Endothelial cell of hepatic sinusoid (primary cell): ENCODE results near the gene OR2V2.
"Not testable (repeated sequence)": the region's sequence is repeated elsewhere in the genome, so short reads cannot be mapped to it uniquely, and the experiment has no call there.

Experiments
- in situ Hi-C: cut with HindIII; loops from 2 replicates; pipeline ENCODE4 v1.10.0; 2017; ENCODE audit warnings: low sequenced_read_pairs

OR2V2 gene

GRCh38 chr5:181142054-181142453, 5.3 kb upstream of the OR2V2 start:
- in situ Hi-C loops = no loop called here

- in situ Hi-C loops = no loop called here
Observed at GRCh38 chr5:181145133-181145532, 2.3 kb upstream of the OR2V2 start.

GRCh38 chr5:181149355-181149754, 2.0 kb downstream of the OR2V2 start:
- in situ Hi-C loops = no loop called here

- in situ Hi-C loops = no loop called here
Observed at GRCh38 chr5:181149806-181150733, 2.7 kb downstream of the OR2V2 start.

GRCh38 chr5:181151146-181151545, 3.8 kb downstream of the OR2V2 start:
- in situ Hi-C loops = no loop called here

DNA sequence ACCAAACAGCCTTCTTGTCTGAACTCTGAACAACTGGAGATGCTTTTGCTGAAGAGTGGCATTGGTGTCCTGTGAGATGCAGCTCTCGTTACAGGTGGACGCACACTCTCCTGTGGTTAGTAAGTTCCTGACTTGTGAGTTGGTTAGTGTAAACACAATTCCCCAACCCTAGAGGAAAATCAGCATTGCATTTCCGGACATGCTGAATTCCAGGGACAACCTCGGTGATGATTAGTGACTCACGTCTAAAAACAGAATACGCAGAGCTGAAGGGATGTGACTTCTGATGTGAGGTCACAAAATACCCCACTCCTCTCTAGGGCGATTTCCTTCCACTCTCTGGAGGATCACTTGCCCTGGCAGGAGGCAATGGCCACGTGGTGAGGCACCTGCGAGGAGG, 5.0 kb downstream of the OR2V2 start:
- in situ Hi-C loops = no loop called here

GRCh38 chr5:181153814-181154213, 6.4 kb downstream of the OR2V2 start:
- in situ Hi-C loops = no loop called here

DNA sequence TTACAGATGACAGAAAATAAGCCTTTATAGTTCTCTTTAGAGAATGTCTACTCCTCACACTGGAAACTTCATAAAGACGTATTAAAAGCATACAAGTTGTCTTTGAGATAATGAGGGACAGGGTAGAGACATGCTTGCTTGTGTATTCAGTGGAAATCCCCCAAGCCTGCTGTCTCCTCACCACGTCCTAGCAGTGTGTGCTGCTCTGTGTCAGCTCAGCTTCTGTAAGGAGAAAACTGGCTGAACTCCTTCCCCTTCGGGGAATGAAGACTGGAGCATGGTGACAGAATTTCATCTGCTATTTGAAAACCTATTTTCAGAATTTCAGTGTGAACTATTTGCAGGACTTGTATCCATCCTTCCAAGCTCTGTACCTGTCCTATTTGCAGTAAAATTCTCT, 9.4 kb downstream of the OR2V2 start:
- in situ Hi-C loops = no loop called here

DNA sequence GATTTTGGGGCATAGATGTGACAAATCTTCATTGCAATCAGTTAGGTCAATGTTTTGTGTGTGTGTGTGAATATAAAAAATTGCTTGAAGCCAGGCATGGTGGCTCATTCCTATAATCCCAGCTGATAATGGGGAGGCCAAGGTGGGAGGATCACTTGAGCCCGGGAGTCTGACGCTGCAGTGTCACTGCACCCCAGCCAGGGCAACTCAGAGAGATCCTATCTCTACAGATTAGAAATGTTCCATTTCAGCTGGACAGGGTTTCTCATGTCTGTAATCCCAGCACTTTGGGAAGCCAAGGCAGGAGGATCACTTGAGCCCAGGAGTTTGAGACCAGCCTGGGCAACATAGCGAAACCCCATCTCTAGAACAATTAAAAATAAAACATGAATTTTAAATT, 11.5 kb downstream of the OR2V2 start:
- in situ Hi-C loops = no loop called here

DNA sequence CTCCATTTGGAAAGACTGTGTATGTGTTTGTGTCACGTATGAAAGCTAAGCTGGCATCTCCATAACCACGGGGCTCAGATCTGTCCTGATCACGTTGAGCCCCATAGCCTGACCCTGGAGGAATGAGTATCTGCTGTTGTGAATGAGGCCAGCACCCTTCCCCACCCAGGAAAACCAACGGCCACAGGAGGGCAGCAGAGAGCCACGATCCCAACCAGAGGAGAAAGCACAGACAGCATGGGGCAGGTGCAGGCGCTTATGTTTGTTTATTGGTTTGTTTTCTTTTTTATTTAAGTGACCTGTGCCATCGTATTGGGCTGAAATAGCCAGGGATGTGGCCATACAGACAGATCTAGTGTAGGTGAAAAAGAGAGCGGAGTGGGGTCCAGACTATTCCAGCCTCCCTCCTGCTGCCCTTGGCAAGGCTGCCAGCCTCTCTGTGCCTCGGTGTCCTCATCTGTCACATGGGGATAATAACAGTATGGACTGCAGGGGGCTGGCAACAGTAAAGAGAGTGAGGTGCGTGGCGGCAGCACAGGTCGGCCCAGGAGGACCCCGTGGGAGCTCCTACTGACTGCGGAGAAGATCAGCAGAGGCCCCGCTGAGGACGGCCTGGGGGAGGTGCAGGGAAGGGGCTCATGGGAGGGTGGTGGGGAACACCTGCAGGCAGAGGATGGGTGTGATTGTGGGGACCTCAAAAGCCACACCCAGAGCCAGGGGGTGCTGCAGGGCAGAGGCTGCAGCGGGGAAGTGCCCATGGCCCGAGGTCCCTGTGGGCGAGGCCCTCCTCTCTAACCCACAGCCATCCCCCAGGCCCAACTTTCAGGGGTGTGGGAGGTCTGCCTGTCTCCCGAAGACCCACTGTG, 12.1 kb downstream of the OR2V2 start:
- in situ Hi-C loops = no loop called here

DNA sequence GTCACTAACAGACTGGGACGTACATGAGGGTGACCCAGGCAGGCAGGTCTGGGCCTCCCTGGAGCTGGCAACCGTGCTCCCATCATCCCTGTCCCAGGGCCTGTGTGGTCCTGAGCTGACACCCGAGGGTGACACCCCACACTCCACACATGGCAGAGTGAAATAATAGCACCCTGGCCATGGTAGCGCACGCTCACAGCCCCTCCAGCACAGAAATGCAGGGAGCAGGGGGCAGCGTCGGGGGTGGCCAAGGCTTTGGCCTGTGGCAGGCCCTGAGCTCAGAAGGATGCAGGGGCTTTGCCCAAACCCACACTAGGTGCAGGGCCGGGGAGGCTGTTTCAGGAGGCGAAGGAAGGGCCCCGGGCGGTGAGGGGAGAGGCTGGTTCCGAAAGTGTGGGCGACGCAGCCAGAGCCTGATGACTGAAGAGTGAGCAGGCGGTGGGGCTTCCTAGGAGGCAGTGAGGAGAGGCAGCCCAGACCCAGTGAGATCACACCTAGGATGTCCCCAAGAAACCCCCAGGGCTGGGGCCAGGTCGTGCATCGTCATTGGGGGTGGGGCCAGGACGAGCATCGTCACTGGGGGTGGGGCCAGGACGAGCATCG, 12.9 kb downstream of the OR2V2 start:
- in situ Hi-C loops = no loop called here

- in situ Hi-C loops = not testable (repeated sequence)
Observed at GRCh38 chr5:181160755-181161533, 13.6 kb downstream of the OR2V2 start.

- in situ Hi-C loops = no loop called here
Observed at GRCh38 chr5:181161534-181162175, 14.3 kb downstream of the OR2V2 start.

DNA sequence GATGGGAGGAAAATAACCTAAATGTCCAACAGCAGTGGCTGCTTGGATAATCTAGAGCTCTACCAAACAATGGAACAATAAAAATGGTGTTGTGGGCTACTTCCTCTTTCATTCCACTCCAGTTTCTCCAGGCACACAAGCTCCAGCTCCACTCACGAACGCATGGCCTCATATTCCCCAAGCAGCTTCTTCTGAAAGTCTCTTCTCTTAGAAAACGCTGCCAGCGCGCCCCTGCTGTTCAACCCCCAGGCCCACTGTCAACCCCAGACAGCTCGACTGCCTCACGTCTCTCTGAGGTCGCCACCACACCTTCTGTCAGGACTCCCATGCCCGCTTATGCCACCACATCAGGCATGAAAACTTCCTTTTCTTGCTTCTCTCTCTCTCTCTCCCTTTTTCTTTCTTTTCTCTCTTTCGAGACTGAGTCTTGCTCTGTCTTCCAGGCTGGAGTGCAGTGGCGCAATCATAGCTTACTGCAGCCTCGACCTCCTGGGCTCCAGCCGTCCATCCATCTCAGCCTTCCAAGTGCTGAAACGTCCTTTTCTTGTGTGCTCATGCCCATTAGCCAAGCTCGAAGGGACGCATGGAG, 16.2 kb downstream of the OR2V2 start:
- in situ Hi-C loops = no loop called here

DNA sequence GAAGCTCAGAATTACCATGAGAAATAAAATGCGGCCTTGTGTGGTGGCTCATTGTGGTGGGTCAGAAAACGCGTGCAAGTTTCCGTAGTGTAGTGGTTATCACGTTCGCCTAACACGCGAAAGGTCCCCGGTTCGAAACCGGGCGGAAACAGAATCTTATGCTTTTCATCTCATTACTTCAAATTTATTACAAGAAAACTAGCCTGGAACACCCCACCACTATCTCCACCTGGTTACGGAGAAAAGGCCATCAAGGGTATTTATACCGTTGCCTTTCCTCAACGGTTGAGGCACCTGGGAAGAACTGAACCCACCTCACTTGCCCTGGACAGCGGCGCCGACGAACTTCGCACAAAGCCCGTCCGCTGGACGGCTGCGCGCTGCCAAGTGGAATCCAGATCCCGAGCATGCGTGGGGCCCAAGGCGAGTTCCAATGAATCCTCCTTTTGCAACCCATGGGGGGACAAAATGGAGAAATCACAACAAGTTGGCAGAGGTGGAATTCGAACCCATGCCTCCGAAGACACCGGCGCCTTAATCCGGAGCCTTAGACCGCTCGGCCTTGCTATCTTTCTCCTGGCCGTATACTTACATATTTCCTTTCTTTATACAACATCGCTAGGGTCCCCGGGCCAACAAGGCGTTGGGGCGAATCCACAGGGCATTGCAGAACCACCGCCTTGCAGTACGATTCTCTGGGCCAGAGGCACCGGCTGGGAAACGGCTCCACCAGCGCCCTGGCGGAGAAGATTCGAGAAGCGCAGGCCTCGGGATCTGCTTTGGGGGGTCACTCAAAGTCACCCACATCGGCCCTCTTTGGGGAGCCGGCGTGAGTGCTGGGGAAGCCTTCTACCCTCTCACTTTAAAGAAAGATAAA, 16.9 kb downstream of the OR2V2 start:
- in situ Hi-C loops = no loop called here

DNA sequence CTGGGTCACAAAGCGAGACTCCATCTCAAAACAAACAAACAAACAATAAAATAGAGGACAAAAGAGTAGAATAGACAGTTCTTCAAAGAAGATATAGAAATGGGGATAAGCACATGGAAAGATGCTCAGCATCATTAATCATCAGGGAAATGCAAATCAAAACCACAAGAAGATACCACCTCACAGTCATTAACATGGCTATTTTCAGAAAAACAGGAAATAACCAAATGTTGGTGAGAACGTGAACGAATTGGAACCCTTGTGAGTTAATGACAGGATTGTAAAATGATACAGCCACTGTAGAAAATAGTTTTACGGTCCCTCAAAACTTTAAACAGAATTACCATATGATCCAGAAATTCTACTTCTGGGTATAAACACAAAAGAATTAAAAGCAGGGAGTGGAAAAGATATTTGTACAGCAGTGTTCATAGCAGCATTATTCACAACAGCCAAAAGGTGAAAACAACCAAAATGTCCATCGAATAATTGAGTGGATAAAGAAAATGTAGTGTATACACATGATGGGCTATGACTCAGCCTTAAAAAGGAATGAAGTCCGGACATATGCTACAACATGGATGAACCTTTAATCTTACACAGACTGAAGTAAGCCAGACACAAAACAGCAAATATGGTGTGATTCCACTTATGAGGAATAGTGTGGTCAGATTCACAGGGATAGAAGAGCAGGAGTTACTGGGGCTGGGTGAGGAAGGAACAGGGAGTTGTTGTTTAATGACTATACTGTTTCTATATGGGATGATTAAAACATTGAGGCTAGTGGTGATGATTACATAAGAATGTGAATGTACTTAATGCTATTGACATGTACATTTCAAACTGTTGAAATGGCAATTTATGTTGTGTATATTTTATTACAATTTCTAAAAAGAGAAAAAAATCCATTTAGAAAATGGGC, 19.7 kb downstream of the OR2V2 start:
- in situ Hi-C loops = no loop called here

- in situ Hi-C loops = no loop called here
Observed at GRCh38 chr5:181167814-181168488, 20.6 kb downstream of the OR2V2 start.
